Measurements from ENCODE around the gene CLEC4F.

GRCh38 chr2:70784320-70784719, 36.1 kb downstream of the CLEC4F start:
- TF ChIP-seq, protein P1, sequence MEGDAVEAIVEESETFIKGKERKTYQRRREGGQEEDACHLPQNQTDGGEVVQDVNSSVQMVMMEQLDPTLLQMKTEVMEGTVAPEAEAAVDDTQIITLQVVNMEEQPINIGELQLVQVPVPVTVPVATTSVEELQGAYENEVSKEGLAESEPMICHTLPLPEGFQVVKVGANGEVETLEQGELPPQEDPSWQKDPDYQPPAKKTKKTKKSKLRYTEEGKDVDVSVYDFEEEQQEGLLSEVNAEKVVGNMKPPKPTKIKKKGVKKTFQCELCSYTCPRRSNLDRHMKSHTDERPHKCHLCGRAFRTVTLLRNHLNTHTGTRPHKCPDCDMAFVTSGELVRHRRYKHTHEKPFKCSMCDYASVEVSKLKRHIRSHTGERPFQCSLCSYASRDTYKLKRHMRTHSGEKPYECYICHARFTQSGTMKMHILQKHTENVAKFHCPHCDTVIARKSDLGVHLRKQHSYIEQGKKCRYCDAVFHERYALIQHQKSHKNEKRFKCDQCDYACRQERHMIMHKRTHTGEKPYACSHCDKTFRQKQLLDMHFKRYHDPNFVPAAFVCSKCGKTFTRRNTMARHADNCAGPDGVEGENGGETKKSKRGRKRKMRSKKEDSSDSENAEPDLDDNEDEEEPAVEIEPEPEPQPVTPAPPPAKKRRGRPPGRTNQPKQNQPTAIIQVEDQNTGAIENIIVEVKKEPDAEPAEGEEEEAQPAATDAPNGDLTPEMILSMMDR (IDR thresholded peaks at IDR 0.05): no peak
- TF ChIP-seq EZH2 (IDR thresholded peaks at IDR 0.05; ENCODE audit: borderline replicate concordance, insufficient read depth, low read depth, low read length, poor library complexity, severe bottlenecking): no peak

All from B cell (primary cell).